ENCODE data around the gene C12orf42.

The C12orf42 gene

GRCh38 chr12:103330672-103331071 lies 165.1 kb downstream of the C12orf42 start:
- DNase-seq: no peak

- no peak for DNase-seq
Measured at GRCh38 chr12:103327676-103328075, 168.1 kb downstream of the C12orf42 start.

DNA sequence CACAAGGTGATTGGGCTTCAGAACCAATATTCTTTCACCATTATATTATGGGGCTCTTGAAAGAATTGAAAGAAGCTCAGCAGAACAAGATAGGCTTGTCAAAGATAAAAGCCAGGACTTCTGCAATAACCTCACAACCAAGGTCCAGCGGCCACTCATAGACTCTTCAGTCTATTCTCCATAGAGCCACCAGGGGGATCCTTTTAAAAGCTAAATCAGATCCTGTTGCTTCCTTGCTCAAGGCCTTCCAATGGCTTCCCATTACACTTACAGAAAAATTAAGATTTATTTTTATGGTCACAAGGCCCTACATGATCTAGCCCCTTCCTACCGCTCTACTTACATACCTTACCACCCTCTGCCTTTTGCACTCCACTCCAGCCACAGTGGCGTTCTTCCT lies 169.6 kb downstream of the C12orf42 start:
- DNase-seq: no peak

DNA sequence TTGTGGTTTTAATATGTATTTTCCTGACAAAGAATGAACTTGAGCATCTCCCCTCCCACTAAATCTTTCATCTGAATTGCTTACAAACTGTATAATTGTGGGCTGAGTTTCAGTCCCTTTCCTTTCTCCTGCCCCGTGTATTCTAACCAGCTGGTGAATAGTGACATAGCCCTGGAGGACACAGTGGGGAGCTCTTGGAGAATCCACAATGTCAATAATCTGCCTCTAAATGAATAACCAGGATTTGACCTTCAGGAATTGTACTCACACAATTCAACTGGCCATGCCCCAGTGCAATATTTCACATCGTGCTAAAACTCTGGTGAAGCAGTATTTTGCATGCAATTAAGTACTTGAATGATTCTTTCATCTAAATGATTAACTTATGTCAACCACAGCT lies 177.2 kb downstream of the C12orf42 start:
- DNase-seq: no peak

DNA sequence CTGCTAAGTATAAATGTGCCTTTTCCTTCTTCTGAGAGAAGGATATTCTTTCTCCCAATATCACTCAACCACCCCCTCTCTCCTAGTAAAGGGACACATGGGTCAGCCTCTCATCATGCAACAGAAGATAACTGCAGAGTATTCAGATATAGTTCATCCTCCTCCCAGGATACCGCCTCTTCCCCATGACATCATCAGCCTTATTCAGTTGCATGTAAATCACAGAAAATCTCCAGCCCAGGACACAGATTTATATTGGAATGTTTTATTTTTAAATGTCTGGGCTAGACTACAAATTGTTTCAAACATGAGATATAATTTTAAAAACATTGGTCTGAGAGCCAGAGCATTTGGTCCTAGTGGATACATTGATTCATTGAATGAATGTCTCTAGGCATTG lies 178.5 kb downstream of the C12orf42 start:
- no peak for DNase-seq

DNA sequence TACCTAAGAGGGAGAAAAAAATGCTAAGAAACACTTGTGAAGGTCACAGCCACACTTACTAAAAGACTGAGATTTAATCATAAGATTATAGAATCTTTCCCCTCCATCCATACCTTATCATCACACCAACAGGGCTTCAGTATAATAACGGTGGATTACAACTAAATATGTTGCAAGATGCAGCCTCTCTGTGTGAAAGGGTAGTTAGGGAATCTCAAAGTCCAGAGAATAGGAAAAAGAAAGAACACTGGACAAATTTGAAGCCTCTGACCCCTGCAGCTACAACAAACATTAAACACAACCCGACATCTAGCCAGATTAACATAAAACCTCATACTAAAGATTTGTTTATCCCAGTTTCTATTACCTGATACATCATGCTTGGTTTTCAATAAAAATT lies 181.0 kb downstream of the C12orf42 start:
- no peak for DNase-seq

DNA sequence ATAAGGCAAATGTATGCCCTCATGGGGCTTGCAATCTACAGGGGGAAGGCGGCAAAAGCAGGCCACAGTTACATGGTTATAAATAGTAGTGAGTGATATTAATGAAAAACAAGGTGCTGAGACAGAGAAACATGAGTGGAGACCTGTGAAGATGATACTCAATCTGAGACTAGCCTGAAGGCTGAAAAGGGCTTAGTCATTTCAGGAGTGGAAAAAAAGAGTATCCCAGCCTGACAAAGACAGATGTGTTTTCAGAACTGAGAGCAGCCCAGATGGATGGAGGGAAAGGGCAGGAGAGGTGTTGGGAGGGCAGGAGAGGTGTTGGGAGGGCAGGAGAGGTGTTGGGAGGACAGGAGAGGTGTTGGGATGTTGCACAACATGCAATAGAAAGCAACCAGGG lies 181.9 kb downstream of the C12orf42 start:
- DNase-seq: no peak

GRCh38 chr12:103312742-103313354 lies 182.9 kb downstream of the C12orf42 start:
- DNase-seq: no peak

GRCh38 chr12:103310546-103311270 lies 185.1 kb downstream of the C12orf42 start:
- DNase-seq: no peak

DNA sequence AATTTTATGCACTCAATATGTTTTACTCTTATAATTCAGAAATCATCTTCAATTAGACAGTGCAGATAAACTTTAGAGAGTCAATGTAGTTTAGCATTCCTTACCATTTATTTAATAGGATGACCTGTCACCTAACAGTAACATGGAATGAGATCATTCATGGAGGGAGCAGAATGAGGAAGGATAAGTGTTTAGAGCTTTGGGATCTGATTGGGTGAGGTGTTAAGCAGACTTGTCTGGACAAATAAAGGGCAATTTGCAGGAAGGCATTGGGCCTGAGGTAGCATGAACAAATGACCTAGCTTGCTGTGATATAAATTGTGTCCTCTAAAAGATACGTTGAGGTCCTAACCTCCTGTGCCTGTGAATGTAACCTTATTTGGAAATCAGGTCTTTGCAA lies 187.4 kb downstream of the C12orf42 start:
- no peak for DNase-seq

DNA sequence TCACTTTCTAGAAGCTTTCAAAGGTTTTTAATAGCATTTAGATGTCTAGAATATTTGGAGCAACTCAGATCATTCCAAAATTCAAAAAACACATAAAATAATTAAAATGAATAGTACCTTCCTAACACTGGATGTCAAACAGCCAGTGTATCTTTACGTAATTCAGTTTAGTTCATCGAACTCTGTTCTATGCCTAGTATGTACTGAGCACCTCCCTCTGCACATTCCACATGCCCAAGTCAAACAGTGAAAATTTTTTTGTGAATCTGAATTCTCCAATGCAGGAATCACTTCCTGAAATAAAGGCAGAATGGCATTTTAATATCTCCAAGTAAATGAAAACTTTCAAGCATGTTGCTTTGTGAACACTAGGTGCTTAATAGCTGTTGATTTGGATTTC lies 192.3 kb downstream of the C12orf42 start:
- no peak for DNase-seq

DNA sequence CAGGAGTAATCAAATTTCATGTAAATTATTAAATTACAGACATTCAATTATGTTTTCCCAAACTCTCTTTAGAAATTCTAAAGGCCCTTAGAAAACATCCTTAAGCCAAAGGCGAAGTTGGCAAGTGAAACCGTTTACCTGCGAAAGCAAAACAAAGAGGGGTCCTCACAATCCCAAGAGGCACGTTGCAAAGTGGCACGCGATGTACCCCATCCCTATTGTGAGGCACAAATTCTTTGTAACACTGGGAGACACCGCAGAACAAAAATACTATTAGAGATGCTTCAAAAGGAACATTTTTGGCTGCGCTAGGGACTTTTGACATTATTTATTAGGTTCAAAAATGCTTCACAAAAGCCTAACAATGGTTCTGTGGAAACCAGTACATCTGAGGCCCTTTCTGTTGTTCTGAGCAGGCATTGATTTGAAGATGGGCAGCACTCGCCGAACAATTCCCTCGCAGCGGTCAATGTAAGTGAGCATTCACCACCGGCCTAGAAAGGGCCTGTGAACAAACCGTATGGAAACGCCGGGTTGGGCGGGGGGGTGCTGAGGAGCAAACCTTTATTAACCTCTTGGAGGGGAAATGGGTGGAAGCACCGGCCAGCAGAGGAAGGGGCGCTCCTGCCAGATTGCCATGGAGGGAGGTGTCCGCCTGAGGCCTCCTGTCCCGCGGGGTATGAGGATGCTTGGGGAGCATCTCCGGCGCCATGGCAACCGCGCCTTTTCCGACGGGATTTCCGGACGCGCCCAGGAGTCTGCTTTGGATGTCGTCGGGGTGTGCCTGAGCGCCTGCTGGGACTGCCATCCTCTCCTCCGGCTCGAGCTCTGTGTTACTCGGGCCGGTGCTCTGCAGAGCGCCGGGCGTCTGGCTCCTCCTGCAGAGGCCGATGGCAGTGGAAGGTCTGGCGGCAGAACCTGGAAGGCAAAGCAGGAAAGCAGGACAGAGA lies 193.9 kb downstream of the C12orf42 start:
- DNase-seq: no peak

GRCh38 chr12:103288016-103288415 lies 207.8 kb downstream of the C12orf42 start:
- DNase-seq: no peak

DNA sequence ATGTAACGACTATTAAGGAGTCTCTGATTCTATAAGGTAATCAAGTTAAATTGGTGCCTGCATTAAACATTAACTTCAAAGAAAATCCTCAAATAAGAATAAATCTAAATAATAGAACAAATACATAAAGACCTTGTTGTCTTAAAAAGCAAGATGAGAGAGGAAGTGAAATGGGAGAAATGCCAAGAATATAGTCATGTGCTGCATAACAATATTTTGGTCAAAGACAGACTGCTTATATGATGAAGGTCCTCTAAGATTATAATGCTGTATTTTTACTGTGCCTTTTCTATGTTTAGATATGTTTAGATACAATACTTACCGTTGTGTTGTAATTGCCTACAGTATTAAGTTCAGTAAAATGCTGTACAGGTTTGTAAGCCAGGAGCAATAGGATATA lies 213.6 kb downstream of the C12orf42 start:
- no peak for DNase-seq

GRCh38 chr12:103279444-103279843 lies 216.3 kb downstream of the C12orf42 start:
- DNase-seq: no peak

- DNase-seq: no peak
Measured at GRCh38 chr12:103278329-103278728, 217.4 kb downstream of the C12orf42 start.

DNA sequence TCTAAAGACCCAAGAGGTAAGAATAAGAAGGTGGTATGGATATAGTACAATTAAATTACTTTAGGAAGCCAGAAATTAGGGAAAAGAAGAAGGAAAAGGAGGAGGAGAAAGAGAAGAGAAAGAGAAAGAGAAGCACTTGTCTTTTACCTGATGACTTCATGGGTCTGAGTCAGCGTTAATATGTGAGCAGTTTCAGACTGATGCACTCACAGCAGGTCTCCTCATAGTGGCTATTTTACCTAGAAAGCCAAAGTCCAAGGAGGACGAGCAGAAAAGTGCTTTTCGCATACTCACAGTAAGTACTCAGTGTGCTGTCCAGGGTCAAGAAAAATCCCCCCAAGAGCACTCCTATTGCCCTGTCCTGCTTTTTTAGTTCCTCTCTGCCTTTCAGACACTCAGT lies 222.1 kb downstream of the C12orf42 start:
- DNase-seq: no peak

DNA sequence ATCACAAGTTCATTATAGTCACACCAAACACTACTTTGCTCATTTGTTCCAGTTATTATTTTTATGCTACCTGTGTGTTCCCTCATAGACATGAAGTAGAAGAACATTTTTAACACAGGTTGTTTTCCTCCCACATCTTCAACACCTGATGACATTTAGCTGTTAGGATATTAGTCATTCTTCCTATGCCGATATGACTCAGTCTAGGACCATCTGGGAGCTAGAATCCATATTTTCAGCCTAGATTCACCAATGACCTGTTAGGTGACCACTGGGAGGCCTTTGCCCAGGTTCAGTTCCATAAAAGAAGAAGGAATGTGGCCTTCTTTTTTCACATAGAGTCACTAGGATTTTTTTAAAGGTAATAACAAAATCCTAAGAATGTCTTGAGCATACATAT lies 222.8 kb downstream of the C12orf42 start:
- no peak for DNase-seq

DNA sequence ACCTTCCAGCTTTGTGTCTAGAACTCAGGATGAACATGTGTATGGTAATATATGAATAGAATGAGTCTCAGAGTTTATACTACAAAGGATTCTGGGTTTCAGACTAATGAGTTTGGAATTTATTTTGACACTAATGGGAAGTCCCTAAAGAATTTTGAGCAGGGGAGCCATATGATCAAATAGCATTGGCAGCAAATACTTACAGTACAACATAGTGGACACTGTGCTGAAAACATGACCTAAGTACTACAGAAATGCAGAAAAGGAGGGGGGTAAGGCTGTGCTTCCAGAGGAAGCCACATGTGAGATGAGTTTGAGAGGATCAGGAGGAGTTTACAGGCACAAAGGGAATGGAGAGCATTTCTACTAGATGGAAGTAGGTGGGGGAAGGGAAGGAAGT lies 225.8 kb downstream of the C12orf42 start:
- no peak for DNase-seq

- no peak for DNase-seq
Measured at GRCh38 chr12:103268831-103269514, 226.8 kb downstream of the C12orf42 start.

DNA sequence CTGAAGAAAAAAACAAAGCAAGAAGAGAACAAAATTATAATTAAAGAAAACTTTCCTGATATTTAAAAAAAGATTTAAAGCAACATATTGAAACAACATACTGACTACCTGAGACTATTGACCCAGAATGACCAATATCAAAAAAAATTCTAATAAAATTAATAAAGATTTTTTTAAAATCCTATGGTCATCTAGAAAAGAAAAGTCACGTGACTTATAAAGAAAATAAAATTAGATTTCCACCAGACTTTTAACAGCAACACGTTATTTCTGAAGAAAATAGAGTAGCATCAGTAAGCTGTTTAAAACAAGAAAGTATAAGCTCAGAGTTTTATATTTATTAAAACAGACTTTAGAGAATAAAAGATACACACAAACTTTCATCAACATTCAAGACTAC lies 238.0 kb downstream of the C12orf42 start:
- DNase-seq: no peak
